HG03097 (cell line): Measurements from ENCODE around the gene PLXNB3.

Experiments
- ATAC-seq: cut with Tn5 transposase; IDR thresholded peaks from one replicate; pipeline ENCODE4 v1.9.1; 2021; ENCODE audit not compliant: unreplicated experiment, low FRiP score

PLXNB3 gene

GRCh38 chrX:153772316-153773217 is 8.5 kb downstream of the PLXNB3 start:
- no peak for ATAC-seq

DNA sequence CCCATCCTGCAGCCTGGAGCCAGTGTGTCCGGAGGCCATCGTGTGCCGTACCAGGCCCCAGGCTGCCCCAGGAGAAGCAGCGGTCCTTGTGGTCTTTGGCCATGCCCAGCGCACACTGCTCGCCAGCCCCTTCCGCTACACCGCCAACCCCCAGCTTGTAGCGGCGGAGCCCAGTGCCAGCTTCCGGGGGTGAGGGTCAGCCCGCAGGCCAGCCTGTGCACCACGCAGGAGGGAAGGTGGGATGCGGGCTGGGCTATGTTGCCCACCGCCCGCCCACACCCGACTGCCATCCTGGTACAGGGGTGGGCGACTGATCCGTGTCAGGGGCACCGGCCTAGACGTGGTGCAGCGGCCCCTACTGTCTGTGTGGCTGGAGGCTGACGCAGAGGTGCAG is 9.2 kb downstream of the PLXNB3 start:
- no peak for ATAC-seq

GRCh38 chrX:153773741-153774575 is 9.9 kb downstream of the PLXNB3 start:
- no peak for ATAC-seq

- ATAC-seq, result no peak
Observed at GRCh38 chrX:153774576-153775292, 10.7 kb downstream of the PLXNB3 start.

GRCh38 chrX:153775293-153776119 is 11.5 kb downstream of the PLXNB3 start:
- ATAC-seq, result no peak

DNA sequence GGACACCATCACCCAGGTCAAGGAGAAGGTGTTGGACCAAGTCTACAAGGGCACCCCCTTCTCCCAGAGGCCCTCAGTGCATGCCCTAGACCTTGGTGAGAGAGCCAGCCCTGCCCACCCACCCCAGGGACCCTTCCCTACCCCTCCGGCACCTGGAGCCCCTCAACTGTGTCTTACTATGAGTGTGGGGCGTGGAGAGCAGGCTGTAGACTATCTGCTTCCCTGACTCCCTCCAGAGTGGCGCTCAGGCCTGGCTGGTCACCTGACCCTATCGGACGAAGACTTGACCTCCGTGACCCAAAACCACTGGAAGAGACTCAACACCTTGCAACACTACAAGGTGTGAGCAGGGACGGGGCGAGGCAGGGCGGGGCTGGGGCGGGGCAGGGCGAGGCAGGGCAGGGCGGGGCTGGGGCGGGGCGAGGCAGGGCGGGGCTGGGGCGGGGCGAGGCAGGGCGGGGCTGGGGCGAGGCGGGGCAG is 12.1 kb downstream of the PLXNB3 start:
- ATAC-seq, result no peak

DNA sequence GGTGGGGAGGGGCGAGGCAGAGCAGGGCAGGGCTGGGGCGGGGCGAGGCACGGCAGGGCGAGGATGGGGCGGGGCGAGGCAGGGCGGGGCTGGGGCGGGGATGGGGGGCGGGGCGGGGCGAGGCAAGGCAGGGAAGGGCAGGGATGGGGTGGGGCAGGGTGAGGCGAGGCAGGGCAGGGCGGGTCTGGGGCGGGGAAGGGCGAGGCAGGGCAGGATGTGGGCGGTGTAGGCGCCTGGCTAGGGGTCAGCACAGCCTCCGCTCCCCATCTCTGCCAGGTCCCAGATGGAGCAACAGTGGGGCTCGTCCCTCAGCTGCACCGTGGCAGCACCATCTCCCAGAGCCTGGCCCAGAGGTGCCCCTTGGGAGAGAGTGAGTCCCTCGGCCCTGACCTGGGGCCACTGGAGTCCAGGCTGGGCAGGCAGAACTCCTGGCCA is 12.6 kb downstream of the PLXNB3 start:
- ATAC-seq, result no peak

DNA sequence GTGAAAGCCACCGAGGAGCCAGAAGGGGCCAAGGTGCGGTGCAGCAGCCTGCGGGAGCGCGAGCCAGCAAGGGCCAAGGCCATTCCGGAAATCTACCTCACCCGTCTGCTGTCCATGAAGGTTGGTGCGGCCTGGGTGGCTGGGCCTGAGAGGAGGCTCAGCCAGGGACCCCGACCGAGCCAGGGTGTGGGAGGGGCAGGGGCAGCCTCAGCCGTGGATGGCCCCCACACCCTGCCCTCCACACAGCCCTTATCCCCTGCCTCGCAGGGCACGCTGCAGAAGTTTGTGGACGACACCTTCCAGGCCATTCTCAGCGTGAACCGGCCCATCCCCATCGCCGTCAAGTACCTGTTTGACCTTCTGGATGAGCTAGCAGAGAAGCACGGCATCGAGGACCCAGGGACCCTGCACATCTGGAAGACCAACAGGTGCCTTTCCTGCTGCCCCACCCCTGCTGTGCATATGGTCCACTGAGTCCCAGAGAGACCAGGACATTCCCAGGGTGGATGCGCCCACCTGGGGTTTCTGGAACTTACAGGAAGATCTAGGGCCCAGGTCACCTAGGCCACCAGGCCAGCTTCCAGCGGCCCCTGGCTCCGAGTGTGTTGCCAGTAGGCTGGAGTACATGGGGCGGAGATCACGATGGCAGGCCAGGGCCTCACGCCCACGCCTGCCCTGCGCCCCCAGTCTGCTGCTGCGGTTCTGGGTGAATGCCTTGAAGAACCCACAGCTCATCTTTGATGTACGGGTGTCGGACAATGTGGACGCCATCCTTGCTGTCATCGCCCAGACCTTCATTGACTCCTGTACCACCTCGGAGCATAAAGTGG is 13.4 kb downstream of the PLXNB3 start:
- ATAC-seq, result no peak

GRCh38 chrX:153778181-153778580 is 14.1 kb downstream of the PLXNB3 start:
- no peak for ATAC-seq

DNA sequence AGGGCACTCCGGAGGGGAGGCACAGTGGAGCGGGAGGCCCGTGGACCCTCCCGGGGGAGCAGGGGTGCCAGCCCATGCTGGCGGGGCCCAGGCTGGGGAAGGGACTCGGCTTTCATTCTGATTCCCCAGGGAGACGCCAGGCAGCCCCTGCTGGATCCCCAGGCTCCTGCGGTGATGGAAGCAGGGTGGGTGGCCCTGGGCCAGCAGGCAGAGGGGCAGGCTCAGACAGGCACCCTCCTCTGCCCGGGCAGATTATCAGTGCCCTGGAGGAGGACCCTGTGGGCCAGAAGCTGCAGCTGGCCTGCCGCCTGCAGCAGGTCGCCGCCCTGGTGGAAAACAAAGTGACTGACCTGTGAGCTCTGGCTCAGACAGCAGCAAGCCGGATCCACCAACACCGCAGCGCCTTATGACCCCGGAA is 14.6 kb downstream of the PLXNB3 start:
- ATAC-seq, result no peak

DNA sequence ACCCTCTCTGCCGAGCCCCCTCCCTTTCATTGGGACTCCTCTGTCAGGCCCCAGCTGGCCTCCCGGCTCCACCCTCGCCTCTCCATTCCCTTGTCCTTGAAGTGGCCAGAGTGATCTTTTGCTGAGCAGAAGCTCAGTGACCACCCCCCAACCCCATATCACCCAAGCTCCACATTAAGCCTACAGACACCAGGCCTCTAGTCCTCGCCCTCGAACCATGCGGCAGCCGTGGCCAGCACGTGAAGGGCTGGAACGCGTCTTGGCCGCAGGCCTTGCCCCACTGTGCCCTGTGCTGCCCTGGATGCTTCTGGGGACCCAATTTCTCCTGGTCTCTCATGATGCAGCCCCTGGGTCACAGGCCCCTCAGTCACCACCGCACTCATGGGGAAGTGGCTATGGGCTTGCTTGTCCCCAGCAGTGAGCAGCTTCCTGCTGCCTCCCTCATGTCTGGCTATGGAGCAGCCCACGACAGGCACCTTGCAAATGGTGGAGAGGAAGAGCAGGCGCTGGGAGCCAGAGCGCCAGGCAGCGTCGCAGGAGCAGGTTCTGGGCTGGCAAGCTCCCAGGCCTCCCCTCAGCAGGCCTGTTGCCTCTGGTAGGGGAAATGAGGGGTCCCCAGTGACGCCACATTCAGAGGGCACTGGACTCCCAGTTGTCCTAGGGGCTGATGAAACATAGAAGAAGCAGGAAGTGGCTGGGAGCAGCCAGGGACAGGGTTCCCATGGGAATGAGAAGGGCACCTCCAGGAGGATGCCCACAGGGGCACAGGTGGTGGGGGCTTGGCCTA is 16.0 kb downstream of the PLXNB3 start:
- ATAC-seq, result no peak

GRCh38 chrX:153780678-153781427 is 16.8 kb downstream of the PLXNB3 start, which contains the start of gene SRPK3:
Gene SRPK3 (plus strand): TSS chrX:153781041. CDS start chrX:153781087, 46 bp downstream.
- no peak for ATAC-seq

DNA sequence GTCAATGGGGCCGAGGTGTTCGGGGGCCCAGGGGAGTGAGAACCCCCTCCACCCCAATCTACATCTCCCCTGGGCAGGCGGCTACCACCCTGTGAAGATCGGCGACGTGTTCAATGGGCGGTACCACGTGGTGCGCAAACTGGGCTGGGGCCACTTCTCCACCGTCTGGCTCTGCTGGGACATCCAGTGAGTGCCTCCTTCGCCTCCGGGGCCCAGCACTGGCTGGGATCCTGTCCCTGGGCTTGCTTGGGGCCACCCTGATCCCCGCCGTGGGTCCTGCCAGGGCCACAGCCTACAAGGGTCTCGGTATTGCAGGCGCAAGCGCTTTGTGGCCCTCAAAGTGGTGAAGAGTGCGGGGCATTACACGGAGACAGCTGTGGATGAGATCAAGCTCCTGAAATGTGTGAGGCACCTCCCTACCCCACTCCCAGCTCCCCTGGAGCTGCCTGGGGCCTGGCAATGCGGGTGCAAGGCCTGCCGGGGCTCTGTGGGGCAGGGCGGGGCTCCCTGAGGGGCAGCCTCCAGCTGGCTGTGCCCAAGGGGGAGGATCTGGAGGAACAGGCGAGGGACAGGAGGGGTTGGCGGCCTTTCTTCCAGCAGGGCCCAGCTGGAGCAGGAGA is 17.5 kb downstream of the PLXNB3 start:
- ATAC-seq, result no peak

- ATAC-seq, result no peak
Observed at GRCh38 chrX:153782313-153782712, 18.3 kb downstream of the PLXNB3 start.

DNA sequence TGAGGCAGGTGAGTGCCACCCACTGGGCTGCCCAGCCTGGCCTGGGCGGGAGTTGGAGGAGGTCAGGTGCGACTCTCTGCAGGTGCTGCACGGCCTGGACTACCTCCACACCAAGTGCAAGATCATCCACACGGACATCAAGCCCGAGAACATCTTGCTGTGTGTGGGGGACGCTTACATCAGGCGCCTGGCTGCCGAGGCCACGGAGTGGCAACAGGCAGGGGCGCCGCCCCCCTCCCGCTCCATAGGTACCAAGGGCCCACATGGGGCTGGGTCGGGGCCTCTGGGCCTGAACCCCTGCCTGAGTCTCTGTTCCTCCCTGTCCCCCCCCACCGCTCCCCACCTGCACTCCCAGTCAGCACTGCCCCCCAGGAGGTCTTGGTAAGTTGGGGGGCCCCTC is 18.8 kb downstream of the PLXNB3 start:
- ATAC-seq, result no peak

DNA sequence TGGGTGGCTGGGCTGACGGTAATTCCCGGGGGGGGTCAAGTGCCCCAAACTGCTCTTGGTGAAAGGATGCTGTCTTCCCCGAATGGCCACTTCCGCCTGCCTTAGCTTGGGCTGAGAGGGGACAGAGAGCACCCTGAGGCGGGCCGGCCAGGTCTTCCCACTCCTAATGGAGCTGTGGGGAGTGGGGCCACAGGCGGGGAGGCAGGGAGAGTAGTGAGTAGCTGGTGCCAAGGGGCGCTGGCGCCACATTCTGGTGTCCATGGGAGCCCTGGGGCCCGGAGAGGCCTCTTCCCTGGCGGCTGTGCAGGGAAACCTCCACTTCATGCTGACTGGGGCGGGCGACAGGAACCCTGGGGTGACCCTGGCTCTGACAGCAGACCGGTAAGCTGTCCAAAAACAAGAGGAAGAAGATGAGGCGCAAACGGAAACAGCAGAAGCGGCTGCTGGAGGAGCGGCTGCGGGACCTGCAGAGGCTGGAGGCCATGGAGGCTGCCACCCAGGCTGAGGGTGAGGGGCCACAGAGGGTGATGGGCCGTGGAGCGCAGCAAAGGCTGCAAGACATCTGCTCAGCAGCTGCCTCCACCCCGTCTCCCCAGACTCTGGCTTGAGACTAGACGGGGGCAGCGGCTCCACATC is 19.4 kb downstream of the PLXNB3 start:
- ATAC-seq, result no peak
